Measurements from ENCODE around the gene BID.

DNA sequence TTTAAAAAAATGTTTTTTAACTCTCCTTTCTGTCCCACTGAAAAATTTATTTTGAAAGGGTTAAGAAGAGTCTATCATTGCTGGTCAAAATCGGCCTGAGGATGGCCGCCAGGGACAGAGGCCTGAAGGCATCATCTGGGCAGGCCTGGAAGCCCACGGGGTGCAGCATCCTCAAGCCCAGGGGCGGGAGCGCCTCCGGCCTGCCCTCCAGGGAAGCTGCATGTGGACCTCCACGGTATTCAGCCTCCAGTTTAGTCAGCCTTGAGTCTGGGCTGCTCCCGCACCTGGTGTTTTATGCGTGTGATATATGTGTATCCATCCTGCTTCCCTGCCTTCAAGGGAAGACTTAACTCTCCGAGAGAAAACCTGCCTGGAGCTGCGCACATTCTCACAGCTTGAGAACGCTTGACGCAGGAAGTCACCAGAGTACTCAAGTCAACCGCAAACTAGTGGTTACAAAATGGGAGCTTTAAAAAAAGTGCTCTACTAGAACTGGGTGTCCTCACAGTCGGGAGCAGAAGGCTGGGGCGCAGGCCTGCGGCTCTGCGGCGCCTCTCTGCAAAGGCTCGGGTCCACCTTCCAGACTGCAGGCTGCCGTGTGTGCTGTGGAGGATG is 13.6 kb upstream of the BID start:
- TF ChIP-seq POLR2AphosphoS5 (IDR thresholded peaks at IDR 0.05; ENCODE audit: low read depth, low read length) (no peak), TAF1 (IDR thresholded peaks at IDR 0.05; ENCODE audit: borderline replicate concordance, insufficient read depth, low read length) (no peak), SIN3A (IDR thresholded peaks at IDR 0.05; ENCODE audit: borderline replicate concordance, insufficient read depth, low read length) (no peak)
- TF ChIP-seq, protein P1, sequence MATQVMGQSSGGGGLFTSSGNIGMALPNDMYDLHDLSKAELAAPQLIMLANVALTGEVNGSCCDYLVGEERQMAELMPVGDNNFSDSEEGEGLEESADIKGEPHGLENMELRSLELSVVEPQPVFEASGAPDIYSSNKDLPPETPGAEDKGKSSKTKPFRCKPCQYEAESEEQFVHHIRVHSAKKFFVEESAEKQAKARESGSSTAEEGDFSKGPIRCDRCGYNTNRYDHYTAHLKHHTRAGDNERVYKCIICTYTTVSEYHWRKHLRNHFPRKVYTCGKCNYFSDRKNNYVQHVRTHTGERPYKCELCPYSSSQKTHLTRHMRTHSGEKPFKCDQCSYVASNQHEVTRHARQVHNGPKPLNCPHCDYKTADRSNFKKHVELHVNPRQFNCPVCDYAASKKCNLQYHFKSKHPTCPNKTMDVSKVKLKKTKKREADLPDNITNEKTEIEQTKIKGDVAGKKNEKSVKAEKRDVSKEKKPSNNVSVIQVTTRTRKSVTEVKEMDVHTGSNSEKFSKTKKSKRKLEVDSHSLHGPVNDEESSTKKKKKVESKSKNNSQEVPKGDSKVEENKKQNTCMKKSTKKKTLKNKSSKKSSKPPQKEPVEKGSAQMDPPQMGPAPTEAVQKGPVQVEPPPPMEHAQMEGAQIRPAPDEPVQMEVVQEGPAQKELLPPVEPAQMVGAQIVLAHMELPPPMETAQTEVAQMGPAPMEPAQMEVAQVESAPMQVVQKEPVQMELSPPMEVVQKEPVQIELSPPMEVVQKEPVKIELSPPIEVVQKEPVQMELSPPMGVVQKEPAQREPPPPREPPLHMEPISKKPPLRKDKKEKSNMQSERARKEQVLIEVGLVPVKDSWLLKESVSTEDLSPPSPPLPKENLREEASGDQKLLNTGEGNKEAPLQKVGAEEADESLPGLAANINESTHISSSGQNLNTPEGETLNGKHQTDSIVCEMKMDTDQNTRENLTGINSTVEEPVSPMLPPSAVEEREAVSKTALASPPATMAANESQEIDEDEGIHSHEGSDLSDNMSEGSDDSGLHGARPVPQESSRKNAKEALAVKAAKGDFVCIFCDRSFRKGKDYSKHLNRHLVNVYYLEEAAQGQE (IDR thresholded peaks at IDR 0.05; ENCODE audit: insufficient read depth in 1 of 2, low read depth in 2 of 2, low read length in 2 of 2) = no peak
